HG03439 (cell line): ENCODE data around the gene STXBP2.
"Not testable (repeated sequence)": the region's sequence is repeated elsewhere in the genome, so short reads cannot be mapped to it uniquely, and the experiment has no call there.

Experiments used
- ATAC-seq: cut with Tn5 transposase; IDR thresholded peaks from one replicate; pipeline ENCODE4 v1.9.1; 2021; ENCODE audit warnings: mild to moderate bottlenecking, moderate library complexity; ENCODE audit not compliant: unreplicated experiment

Gene STXBP2

GRCh38 chr19:7631577-7631976 lies 5.3 kb upstream of the STXBP2 start:
- no peak for ATAC-seq

- ATAC-seq, result no peak
Observed at GRCh38 chr19:7632340-7633203, 4.3 kb upstream of the STXBP2 start.

- no peak for ATAC-seq
Observed at GRCh38 chr19:7633698-7634097, 3.2 kb upstream of the STXBP2 start, which contains the start of gene PCP2. Gene PCP2, minus strand, starts transcription at chr19:7633719. Its CDS starts 262 bp downstream, at chr19:7633457.

GRCh38 chr19:7635670-7636069 lies 1.2 kb upstream of the STXBP2 start:
- ATAC-seq, result no peak

GRCh38 chr19:7636317-7636690 lies 606 bp upstream of the STXBP2 start:
- ATAC-seq, result no peak

- peak; percentile 40 for ATAC-seq
Observed at GRCh38 chr19:7637374-7638256, 705 bp downstream of the STXBP2 start.

- ATAC-seq, result no peak
Observed at GRCh38 chr19:7638802-7639465, 2.0 kb downstream of the STXBP2 start.

- no peak for ATAC-seq
Observed at GRCh38 chr19:7639863-7640348, 3.0 kb downstream of the STXBP2 start.

GRCh38 chr19:7640803-7641202 lies 3.9 kb downstream of the STXBP2 start:
- ATAC-seq, result no peak

GRCh38 chr19:7641290-7642276 lies 4.7 kb downstream of the STXBP2 start:
- no peak for ATAC-seq

GRCh38 chr19:7642295-7643030 lies 5.6 kb downstream of the STXBP2 start:
- ATAC-seq, result no peak

GRCh38 chr19:7643031-7643415 lies 6.1 kb downstream of the STXBP2 start:
- ATAC-seq, result no peak

- ATAC-seq, result not testable (repeated sequence)
Observed at GRCh38 chr19:7643629-7644549, 7.0 kb downstream of the STXBP2 start.

- no peak for ATAC-seq
Observed at GRCh38 chr19:7644550-7644877, 7.6 kb downstream of the STXBP2 start.

- ATAC-seq, result no peak
Observed at GRCh38 chr19:7645163-7645562, 8.3 kb downstream of the STXBP2 start.

GRCh38 chr19:7645656-7646425 lies 8.9 kb downstream of the STXBP2 start:
- no peak for ATAC-seq

- no peak for ATAC-seq
Observed at GRCh38 chr19:7646426-7646700, 9.5 kb downstream of the STXBP2 start.

GRCh38 chr19:7647156-7647555 lies 10.2 kb downstream of the STXBP2 start:
- ATAC-seq, result no peak
